ENCODE measurements around the gene TMEM120A.

DNA sequence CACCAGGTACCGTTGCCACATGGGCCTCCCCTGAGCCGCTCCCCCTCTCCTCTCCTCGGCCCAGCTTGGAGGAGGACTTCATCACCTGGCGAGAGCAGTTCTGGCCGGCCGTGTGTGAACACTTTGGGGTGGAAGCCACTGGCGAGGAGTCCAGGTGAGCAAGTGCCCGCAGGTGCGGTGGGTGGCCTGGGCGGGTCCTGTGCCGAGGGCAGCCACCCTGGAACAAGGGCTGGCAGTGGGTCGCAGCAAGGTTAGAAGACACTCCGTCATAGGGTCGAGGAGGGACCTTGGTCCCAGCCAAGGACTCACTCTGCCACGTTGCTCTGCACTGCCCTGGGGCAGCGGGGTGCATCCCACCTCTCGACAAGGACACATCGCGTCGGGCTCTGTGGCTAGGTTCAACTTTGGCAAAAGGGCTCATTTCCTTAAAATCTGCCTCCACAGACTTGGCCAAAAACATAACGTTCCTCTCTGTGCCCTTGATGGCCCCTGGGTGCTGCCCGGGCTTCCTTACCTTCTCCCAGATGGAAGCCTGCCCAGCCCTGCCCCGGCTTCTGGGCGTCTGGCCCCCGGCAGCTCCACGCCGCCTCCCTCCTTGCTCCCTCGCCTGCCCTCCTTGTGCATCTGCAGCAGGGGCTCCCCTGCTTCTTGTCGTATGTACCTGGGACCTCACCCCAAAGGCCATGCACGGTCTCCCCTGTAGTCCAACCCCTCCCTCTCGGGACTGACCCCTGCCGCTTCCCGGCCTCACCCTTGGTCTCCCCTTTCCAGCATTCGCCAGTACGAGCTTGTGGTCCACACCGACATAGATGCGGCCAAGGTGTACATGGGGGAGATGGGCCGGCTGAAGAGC is 12.7 kb downstream of the TMEM120A start:
- TF ChIP-seq YY1 (IDR thresholded peaks at IDR 0.05; ENCODE audit: low read depth) (no peak), RFX5 (IDR thresholded peaks at IDR 0.05; ENCODE audit: low read length) (no peak)
- TF ChIP-seq, protein P1, sequence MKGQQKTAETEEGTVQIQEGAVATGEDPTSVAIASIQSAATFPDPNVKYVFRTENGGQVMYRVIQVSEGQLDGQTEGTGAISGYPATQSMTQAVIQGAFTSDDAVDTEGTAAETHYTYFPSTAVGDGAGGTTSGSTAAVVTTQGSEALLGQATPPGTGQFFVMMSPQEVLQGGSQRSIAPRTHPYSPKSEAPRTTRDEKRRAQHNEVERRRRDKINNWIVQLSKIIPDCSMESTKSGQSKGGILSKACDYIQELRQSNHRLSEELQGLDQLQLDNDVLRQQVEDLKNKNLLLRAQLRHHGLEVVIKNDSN (IDR thresholded peaks at IDR 0.05; ENCODE audit: borderline replicate concordance, low read depth): no peak
- TF ChIP-seq, protein P2, sequence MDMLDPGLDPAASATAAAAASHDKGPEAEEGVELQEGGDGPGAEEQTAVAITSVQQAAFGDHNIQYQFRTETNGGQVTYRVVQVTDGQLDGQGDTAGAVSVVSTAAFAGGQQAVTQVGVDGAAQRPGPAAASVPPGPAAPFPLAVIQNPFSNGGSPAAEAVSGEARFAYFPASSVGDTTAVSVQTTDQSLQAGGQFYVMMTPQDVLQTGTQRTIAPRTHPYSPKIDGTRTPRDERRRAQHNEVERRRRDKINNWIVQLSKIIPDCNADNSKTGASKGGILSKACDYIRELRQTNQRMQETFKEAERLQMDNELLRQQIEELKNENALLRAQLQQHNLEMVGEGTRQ (IDR thresholded peaks at IDR 0.05; ENCODE audit: borderline replicate concordance, low read depth, low read length): no peak

All from SK-N-SH (cell line).